Mesodermal cell (in vitro differentiated cells): ENCODE data around the gene CNNM1.

Experiments
- H3K27ac ChIP-seq: 2 replicates; pipeline ENCODE4 v1.7.0; 2013; ENCODE audit warnings: mild to moderate bottlenecking, low read depth, low read length, moderate library complexity; ENCODE audit not compliant: severe bottlenecking
- H3K36me3 ChIP-seq: 2 replicates; pipeline ENCODE4 v1.7.1; 2013; ENCODE audit warnings: mild to moderate bottlenecking, low read length, moderate library complexity; ENCODE audit not compliant: control insufficient read depth, insufficient read depth
- H3K4me1 ChIP-seq: one replicate; pipeline ENCODE4 v1.7.1; 2013; ENCODE audit warnings: mild to moderate bottlenecking, low read length; ENCODE audit not compliant: insufficient read depth, control insufficient read depth, poor library complexity, severe bottlenecking
- H3K4me3 ChIP-seq: 2 replicates; pipeline ENCODE4 v1.7.0; 2013; ENCODE audit warnings: low read length, control low read depth, mild to moderate bottlenecking; ENCODE audit not compliant: insufficient read depth, poor library complexity, severe bottlenecking; ENCODE audit errors: extremely low read depth
- H3K9me3 ChIP-seq: 2 replicates; pipeline ENCODE4 v1.7.1; 2013; ENCODE audit warnings: mild to moderate bottlenecking, low read length, moderate library complexity; ENCODE audit not compliant: control insufficient read depth
- WGBS, 2 experiments: methylation state at CpG; one replicate each; pipeline ENCODE4 v1.1.5; 2013; ENCODE audit warnings: missing lambda C conversion rate in 2 of 2; ENCODE audit not compliant: insufficient coverage in 2 of 2; 5-methylcytosine and 5-hydroxymethylcytosine counted together

The CNNM1 gene

DNA sequence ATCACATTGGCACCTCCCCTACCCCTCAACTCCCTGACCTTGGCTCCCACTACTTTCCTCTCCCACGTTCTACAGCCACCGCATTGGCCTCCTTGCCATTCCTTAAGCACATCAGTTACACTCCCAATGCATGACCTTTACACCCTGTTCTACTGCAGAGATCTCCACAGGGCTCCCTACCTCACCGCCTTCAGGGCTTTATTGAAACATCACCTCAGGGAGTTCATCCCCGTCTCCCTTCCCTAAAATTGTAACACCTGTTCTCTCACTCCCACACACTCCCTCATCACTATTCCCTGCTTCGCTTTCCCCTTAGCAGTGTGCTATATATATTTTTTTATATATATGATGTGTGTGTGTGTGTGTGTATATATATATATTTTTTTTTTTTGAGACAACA lies 18.5 kb downstream of the CNNM1 start:
- Histone ChIP-seq H3K9me3 (no peaks in the 10 kb centered on the region), H3K4me3 (no peak overlapping the region), H3K27ac (no peak overlapping the region), H3K36me3 (no peaks in the 10 kb centered on the region), H3K4me1 (peaks cover 4% of the 10 kb centered on the region)
- 69 to 79% methylated on average over 2 to 4 of the region's 5 CpGs for WGBS, 2 experiments

DNA sequence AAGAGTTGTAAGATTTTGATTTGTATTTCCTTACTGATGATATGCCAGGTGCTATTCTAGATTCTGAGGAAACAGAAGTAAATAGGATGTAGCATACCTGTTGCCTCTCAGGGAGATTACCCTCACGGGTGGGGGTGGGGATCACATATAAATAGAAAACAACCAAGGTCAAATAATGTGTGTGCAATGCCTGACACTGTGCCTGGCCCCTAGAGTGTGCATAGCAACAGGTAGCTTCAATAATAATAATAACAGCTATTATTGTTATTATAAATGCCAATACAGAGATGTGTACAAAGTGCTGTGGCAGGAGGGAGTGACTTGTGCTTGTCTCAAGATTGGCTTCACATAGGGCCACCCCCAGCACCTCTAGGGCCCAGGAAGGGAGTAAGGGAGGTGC lies 24.0 kb downstream of the CNNM1 start:
- Histone ChIP-seq H3K4me3 (no peak overlapping the region), H3K36me3 (no peaks in the 10 kb centered on the region), H3K27ac (no peak overlapping the region), H3K9me3 (no peaks in the 10 kb centered on the region), H3K4me1 (peaks cover 8% of the 10 kb centered on the region)
- WGBS, 2 experiments, result no CpG with 5 or more reads among the region's 1 CpG

DNA sequence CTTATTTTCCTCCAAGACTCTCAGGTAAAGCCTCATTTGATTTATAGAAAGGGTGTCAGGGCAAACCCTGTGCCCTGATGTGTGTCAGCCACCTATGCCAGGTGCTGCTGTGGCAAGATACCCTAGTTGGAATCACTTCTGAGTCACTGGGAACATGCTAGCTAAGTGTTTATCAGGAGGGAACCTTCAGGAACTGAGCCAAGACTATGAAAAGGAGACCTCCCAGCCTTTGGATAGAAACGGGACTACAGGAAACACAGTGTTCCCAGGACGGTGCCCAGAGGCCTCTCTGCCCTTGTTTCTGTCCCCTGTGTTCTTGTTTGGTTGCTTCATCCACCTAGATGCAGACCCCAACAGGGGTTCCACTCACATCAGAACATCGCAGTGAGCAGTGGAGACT lies 28.5 kb downstream of the CNNM1 start:
- Histone ChIP-seq H3K9me3 (no peaks in the 10 kb centered on the region), H3K4me1 (peaks cover 14% of the 10 kb centered on the region), H3K27ac (no peak overlapping the region), H3K36me3 (no peaks in the 10 kb centered on the region), H3K4me3 (no peak overlapping the region)
- 74 to 76% methylated on average over 3 of the region's 3 CpGs for WGBS, 2 experiments

DNA sequence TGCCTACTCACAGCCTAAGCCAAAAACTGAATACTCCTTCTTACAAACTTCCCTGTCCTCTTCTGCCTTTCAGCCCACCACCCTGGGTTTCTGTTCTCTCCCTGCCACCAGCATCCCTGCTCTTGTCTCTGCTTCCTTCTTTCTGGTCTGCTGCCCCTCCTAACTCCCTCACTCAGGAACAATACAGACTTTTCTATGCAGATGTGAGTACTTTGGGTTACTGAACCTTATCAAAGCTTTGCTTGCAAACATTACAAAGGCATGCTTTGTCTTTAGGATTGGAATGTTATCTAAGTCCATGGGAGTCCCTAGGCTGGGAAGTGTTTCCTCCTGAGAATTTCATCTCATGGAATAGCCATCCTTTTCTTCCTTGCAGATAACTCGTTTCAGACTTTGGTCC lies 28.9 kb downstream of the CNNM1 start:
- 13 to 29% methylated on average over 1 of the region's 1 CpG for WGBS, 2 experiments
- Histone ChIP-seq H3K4me3 (no peak overlapping the region), H3K4me1 (peaks cover 14% of the 10 kb centered on the region), H3K27ac (no peak overlapping the region), H3K9me3 (no peaks in the 10 kb centered on the region), H3K36me3 (no peaks in the 10 kb centered on the region)

DNA sequence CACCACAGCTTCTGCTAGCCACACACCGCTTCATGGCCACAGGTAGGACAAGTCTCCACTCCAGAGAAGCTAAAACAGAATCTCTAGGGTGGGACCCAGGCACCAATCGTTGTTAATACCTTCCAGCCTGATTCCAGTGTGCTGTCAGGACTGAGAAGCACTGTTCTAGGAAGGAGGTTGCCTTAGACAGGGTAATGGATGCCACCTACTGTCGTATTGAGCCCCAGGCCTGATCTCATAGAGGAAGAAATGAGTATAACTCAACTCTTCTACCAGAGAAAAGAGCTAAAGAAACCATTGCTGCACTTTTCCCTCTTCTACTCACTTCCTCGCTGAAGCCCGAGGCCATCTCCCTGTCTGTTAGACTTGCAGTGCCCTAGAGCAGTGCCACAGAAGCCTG lies 31.8 kb downstream of the CNNM1 start:
- no peak overlapping the region for H3K27ac ChIP-seq
- H3K9me3 ChIP-seq, result no peaks in the 10 kb centered on the region
- no peaks in the 10 kb centered on the region for H3K36me3 ChIP-seq
- 53 to 87% methylated on average over 3 of the region's 5 CpGs for WGBS, 2 experiments
- no peak overlapping the region for H3K4me3 ChIP-seq
- peaks cover 23% of the 10 kb centered on the region for H3K4me1 ChIP-seq

GRCh38 chr10:99364125-99364524 lies 35.0 kb downstream of the CNNM1 start:
- no peaks in the 10 kb centered on the region for H3K9me3 ChIP-seq
- no peak overlapping the region for H3K27ac ChIP-seq
- peaks cover 26% of the 10 kb centered on the region for H3K4me1 ChIP-seq
- no peaks in the 10 kb centered on the region for H3K36me3 ChIP-seq
- WGBS, 2 experiments, result 100% methylated on average over 1 of the region's 4 CpGs
- no peak overlapping the region for H3K4me3 ChIP-seq

- Histone ChIP-seq H3K4me1 (peaks cover 28% of the 10 kb centered on the region), H3K27ac (no peak overlapping the region), H3K9me3 (no peaks in the 10 kb centered on the region), H3K4me3 (no peak overlapping the region), H3K36me3 (no peaks in the 10 kb centered on the region)
- 100% methylated on average over 1 of the region's 1 CpG; no CpG with 5 or more reads in 1 of the 2 experiments for WGBS, 2 experiments
Observed at GRCh38 chr10:99365311-99365710, 36.2 kb downstream of the CNNM1 start.

GRCh38 chr10:99365736-99366135 lies 36.6 kb downstream of the CNNM1 start:
- no CpG with 5 or more reads among the region's 1 CpG for WGBS, 2 experiments
- Histone ChIP-seq H3K36me3 (no peaks in the 10 kb centered on the region), H3K4me3 (no peak overlapping the region), H3K27ac (no peak overlapping the region), H3K4me1 (peaks cover 28% of the 10 kb centered on the region), H3K9me3 (no peaks in the 10 kb centered on the region)

GRCh38 chr10:99366666-99367065 lies 37.5 kb downstream of the CNNM1 start:
- Histone ChIP-seq H3K27ac (no peak overlapping the region), H3K4me3 (no peak overlapping the region), H3K9me3 (no peaks in the 10 kb centered on the region), H3K36me3 (no peaks in the 10 kb centered on the region), H3K4me1 (peaks cover 28% of the 10 kb centered on the region)
- WGBS, 2 experiments, result no CpG with 5 or more reads among the region's 2 CpGs

DNA sequence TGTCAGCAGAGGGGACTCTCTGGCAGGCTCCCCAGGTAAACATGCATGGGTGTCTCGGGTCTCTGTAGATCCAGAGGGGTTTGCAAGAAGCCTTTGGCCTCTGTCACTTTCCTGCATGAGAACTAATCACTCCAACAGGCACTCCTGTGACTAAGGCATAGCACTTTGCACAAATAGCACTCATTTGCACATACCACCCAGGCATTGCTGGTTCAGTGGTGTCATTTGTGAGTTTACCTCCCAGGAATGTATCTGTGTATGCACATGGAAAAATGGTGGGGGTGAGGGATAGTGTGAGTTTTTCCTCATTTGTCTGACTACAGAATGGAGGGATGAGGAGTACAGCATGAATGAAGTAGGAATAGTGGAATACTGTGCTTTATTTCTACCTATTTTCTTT lies 39.5 kb downstream of the CNNM1 start:
- Histone ChIP-seq H3K4me1 (peaks cover 28% of the 10 kb centered on the region), H3K36me3 (no peaks in the 10 kb centered on the region), H3K27ac (peak overlapping the region; percentile 48), H3K4me3 (no peak overlapping the region), H3K9me3 (no peaks in the 10 kb centered on the region)
- 63 to 80% methylated on average over 1 of the region's 1 CpG for whole genome bisulfite sequencing, 2 experiments

DNA sequence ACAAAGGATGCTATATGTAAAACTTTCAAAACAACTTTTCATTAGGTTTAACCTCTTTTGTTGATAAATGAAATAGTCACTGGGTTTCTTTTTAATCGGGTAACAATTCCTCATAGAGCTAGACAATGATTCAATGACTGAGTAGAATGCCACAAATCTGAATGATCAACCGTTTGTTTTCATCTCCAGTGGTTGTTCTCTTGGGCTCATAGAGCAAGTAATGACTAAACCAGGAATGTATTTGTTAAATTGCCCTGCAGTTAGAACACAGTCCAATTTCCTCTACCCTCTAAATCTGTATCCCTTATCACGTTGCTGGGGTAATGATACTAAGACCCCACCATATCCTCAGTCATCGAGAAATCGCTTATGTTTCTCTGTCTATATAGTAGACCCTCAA lies 40.0 kb downstream of the CNNM1 start:
- Histone ChIP-seq H3K36me3 (no peaks in the 10 kb centered on the region), H3K4me1 (peaks cover 27% of the 10 kb centered on the region), H3K27ac (peak overlapping the region; percentile 30), H3K4me3 (no peak overlapping the region), H3K9me3 (no peaks in the 10 kb centered on the region)
- 90 to 97% methylated on average over 4 to 5 of the region's 5 CpGs for WGBS, 2 experiments
